HG03280 (cell line): Measurements from ENCODE around the gene CMTM6.
A peak's percentile ranks its signal among the peaks of the same experiment; 100 is the strongest.
"Not testable (repeated sequence)": the region's sequence is repeated elsewhere in the genome, so short reads cannot be mapped to it uniquely, and the experiment has no call there.

Experiments
- ATAC-seq: cut with Tn5 transposase; IDR thresholded peaks from one replicate; pipeline ENCODE4 v1.9.1; 2021; ENCODE audit warnings: mild to moderate bottlenecking, moderate library complexity; ENCODE audit not compliant: unreplicated experiment

The CMTM6 gene, protein sequence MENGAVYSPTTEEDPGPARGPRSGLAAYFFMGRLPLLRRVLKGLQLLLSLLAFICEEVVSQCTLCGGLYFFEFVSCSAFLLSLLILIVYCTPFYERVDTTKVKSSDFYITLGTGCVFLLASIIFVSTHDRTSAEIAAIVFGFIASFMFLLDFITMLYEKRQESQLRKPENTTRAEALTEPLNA

DNA sequence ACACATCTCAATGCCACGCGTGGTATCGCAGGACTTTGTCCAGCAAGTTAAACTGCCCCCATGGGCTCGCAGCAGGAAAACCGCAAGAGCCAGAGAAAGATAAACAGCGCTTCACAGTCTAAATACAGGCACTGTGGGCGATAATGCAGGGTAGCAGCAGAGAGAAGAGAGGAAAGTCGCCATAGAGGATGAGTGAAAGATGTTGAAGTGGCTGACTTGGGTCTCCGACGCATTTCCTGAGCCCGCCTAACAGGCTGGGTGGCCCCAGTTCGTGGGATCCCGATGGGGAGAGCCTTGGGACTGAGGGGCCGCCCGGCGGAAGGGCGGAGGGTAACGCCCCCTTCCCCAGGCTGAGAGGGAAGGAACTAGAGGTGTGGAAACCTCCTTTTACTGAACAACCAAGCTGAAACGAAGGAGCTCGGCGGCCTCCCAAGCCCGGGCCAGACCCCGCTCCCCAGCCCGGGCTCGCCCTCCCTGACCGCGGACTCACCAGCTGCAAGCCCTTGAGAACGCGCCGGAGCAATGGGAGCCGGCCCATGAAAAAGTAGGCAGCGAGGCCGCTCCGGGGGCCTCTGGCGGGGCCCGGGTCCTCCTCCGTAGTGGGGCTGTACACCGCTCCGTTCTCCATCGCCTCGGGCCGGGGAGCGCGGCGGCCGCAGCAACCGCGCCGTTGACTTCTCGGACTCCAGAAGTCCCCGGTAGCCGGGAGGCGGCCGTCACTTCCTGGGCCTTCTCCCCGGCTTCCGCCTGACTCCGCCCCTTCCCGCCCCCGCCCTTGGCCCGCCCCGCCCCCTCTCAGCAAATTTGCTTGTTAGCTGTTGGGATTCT lies at the start of gene CMTM6:
Gene CMTM6 (minus strand): TSS at position 735 of the 828 bp plus-strand sequence. CDS start 107 bp downstream, at position 628.
- peak; percentile 77 for ATAC-seq

DNA sequence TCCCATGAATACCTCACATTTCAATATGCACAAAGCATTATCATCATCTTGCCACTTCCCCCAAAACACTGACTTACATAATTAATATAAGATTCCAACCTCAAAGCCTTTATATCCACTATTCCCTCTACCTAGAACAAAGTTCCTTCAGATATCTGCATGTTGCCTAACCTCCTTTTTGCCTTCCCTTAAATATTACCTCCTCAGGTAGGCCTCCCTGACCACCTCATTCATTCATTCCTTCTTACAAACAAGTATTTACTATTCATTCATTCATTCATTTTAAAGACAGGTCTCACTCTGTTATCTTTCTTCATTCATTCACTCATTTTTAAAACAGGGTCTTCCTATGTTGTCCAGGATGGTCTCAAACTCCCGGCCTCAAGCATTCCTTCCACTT lies 49.4 kb upstream of the CMTM6 start:
- no peak for ATAC-seq

DNA sequence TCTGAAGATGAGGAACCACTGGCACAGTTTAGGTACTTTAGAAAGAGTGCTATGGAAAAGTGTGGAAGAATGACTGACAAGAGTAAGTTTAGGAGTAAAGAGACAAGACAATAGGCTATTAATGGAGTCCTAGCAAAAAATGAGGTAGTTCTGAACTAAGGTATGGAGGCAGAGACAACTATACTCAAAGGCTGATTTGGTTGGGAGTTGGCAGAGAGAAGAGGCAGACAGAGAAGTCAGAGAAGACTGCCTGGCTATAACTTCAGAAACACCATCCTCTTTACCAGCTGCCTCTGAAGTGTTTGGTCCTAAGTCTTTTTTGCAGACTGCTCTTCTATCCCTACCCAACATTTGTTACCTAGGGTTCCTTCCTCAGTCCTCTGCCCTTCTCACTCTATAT lies 48.8 kb upstream of the CMTM6 start:
- ATAC-seq, result no peak

DNA sequence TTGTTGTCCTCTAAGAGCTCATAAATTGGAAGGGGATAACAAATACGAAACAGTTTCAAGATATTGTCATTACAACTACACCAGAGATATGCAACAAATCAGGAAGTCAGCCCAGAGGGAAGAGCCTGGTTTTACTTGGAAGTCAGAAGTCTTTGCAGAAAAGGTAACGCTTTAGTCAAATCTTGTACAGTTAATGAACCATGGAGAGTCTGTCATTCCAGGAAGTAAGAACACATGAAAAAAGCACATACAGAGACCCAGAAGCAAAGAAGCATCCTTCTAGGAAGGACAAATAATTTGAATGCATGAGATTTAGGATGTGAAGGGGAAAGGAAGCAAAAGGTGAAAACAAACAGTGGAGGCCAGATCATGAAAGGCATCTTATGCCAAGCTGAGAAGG lies 48.4 kb upstream of the CMTM6 start:
- ATAC-seq, result no peak

DNA sequence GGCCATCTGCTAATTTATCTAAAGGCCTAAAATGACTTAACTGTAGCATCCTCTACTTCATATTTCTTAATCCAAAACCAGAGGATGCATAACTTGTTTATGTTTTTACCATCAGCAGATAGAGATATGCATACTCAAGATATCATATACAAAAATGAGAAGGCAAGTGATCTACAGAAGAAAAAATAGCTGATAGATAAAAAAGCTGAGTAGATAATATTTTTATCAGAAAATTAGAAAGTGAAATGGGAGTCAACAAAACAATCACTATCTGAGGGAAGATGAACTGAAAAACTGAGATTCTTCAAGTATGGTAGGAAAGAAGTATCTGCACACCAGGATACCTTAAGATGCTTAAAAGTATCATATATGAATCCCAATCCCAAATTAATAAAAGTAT lies 42.7 kb upstream of the CMTM6 start:
- ATAC-seq, result no peak

DNA sequence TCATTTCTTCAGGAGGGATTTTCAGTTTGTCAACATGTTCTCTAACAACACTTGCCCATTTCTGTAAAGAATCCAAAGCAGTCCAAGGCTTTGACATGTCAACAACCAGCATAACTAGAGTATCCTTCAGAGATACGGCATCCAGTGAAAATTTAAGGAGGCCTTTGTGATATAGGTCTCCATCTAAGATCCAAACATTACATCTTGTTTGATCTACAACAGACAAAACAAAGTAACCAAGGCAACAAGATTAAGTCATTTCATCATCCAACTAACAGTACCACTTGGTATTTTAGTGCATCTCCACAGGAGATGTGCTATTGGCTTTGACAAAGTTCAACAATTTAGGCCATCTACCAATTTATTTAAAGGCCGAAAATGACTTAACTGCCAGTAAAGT lies 42.2 kb upstream of the CMTM6 start:
- ATAC-seq, result no peak

DNA sequence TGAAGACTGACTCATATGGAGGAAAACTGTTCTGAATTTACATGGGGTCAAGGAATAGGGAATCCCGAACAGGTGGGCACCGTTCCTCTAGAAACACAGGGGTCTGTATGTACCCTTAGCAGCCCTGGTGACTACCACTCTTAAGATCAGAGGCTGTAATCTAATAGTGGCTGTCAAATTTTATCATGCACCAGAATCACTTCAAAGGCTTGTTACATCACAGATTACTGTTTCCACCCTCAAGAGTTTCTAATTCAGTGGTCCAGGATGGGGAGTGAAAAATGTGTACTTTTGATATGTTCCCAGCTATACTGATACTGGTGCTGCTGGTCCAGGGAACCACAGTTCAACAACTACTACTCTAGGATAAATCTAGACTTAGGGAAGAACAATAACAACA lies 40.2 kb upstream of the CMTM6 start:
- no peak for ATAC-seq

DNA sequence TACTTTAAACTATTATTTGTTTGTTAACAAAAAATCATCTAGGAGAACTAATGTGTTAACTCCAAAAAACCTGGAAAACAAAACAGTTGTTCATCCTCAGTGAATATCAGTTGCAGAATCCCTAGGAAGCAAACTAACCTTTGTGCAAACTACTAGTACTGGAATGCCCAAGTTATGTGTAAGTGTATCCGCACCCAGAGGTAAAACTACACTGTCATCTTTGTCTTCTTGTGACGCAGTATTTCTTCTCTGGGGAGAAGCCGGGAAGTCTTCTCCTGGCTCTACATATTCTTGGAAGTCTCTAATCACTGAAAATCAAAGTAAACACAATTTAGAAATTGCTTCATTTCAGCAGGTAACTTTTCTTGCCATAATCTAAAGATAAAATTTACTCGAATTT lies 38.2 kb upstream of the CMTM6 start:
- no peak for ATAC-seq

DNA sequence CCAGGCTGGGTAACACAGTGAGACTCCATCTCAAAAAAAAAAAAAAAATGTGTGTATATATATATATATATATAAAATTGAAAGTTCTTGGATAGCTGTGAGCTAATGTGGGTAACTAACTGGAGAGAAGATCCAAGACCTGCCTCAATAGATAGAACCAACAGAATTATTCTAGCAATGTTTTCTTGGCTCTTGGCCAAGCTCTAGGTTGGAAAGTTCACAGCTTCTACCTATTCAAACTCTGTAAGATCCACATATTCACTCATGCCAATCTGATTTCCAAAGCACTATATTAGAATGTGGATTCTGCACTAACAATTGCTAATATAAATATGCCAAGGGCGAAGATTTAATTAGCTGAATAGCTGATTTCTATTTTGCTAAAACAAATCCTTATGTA lies 29.8 kb upstream of the CMTM6 start:
- no peak for ATAC-seq

DNA sequence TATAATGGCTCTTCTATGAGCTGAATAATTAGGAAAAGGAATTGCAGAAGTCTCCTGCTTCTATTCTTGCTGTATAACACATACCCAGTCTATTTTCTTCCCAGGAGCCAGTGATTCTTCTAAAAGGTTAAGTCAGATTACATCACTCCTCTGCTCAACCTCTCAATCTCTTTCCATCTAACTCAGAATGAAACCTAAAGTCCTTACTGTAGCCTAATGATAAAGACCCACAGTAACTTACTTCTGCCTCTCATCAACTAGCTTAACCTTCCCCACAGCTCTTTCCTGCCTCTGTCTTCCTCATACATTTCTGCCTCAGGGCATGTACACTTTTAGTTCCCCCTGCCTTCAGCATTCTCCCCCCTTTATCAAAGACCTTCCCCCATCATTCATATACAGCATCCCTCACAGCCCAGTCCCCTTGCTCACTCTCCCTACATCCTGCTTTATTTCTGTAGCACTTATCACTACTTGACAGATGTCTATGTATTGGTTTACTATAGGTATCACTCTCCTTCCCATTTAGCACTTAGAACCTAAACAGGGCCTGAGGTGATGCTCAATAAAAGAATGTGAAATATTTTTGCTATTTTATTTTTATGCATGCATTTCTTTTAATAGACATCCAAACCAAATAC lies 28.5 kb upstream of the CMTM6 start:
- no peak for ATAC-seq

DNA sequence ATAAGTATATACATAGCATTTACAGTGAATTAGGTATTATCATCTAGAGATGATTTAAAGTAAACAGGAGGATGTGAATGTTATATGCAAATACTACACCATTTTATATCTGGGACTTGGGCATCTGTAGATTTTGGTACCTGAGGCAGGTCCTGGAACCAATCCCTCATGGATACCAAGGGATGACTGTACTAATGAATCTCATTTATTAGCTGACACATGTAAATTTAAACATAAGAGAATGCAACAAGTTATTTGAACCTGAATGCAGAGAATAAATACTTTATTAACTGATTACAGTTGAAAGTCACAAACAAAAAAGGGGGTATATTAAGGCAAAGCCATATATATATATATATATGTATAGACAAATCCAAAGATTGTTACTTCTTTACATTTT lies 23.1 kb upstream of the CMTM6 start:
- no peak for ATAC-seq

DNA sequence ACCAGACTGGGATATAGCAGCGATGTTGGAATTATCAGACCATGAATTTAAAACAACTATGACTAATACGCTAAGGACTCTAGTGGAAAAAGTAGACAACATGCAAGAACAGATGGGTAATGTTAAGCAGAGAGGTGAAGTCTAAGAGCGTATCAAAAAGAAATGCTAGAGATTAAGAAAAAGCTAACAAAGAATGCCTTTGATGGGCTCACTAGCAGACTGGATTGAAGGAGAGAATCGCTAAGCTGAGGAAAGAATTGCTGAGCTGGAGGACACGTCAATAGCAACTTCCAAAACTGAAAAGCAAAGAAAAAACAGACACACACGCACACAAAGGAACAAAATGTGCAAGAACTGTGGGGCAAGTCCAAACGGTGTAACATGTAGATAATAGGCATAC lies 20.0 kb upstream of the CMTM6 start:
- no peak for ATAC-seq

DNA sequence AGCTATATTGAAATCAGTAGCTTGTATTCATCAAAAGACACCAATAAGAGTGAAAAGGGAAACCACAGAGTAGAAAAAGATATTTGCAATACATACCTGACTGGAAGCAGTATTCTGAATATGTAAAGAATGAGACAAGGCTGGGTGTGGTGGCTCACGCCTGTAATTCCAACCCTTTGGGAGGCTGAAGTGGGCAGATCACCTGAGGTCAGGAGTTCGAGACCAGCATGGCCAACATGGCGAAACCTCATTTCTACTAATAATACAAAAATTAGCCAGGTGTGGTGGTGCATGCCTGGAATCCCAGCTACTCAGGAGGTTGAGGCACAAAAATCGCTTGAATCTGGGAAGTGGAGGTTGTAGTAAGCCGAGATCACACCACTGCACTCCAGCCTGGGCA lies 16.3 kb upstream of the CMTM6 start:
- ATAC-seq, result not testable (repeated sequence)

DNA sequence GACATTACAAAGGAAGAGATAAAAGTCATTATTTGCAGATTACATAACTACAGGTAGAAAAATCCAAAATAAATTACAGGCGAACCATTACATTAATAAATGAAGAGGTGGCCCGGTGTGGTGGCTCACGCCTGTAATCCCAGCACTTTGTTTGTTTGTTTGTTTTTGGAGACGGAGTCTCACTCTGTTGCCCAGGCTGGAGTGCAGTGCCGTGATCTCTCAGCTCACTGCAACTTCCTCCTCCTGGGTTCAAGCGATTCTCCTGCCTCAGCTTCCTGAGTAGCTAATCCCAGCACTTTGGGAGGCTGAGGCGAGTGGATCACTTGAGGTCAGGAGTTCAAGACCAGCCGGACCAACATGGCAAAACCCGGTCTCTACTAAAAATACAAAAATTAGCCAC lies 14.1 kb upstream of the CMTM6 start:
- ATAC-seq, result peak; percentile 20

DNA sequence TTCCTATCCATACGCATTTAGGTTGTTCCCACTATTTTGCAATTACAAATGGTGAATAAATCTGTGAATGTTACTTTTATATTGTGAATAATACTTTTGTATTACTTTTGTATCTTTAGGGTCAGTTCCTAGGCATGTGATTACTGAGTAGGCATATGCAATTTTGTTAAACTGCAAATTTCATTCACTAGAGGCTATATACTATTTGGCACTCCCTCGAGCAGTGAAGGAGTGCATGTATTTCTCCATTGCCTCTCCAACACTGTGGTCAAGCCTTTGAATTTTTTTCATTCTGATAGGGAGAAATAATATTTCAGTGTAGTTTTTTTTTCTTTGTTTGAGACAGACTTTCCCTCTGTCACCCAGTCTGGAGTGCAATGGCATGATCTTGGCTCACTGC lies 8.4 kb upstream of the CMTM6 start:
- ATAC-seq, result no peak

DNA sequence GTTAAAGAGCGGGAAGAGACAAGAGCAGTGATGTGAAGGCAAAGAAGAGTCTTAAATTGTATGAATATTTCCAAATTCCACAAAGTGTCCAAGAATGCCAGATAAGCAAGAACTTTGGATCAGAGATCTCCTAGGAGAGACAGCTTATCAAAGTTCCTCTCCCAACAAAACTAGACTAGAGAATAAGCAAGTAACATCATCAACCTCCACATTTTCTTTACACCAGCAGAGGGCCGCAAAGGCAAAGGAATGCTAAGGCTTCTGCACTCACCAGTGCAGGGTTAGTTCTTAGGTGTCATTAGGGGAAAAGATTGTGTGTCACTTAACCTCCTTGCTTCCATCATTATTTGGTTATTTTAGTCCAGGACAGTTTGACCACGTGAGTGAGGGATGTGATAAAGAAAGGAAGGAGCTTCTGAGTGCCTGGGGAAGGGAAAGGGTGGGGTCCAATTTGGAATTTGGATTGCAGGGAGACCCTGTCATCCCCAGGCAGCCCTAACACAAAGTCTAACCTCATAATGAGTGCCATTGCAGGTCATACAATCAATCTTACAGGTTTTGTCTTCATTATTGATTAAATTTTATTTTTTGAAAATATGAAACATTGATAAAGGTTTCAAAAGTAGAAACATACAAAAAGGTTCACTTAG lies 7.5 kb upstream of the CMTM6 start:
- peak; percentile 88 for ATAC-seq

DNA sequence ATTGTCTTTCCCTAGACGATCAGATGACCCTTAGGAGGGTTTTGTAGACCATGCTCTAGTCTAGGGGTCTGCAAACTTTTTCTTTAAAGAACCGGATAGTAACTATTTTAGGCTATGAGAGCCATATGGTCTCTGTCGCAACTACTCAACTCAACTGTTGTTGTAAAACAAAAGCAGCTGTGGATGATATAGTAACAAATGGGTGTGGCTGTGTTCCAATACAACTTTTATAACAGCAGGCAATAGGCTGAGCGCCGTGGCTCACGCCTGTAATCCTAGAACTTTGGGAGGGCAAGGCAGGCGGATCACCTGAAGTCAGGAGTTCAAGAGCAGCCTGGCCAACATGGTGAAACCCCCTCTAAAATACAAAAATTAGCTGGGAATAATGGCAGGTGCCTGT lies 6.1 kb upstream of the CMTM6 start:
- ATAC-seq, result no peak

DNA sequence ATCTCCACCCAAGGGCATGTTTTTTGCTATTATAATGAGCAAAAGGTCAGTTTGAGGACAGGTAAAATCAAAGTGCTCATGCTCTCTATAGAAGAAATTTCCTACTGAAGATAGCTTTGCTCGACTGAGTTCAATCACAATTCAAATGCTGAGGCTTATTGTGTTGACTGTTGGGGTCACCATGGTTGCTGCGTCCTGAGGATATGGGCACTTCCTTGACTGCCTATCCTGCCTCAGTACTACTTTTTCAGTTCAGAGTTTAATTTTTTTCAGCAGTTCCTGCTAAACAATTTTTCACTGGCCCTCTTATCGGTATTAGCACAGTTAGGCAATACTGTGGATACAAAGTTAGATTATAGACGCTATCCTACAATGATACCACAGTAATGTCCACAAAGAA lies 3.8 kb upstream of the CMTM6 start:
- ATAC-seq, result no peak

DNA sequence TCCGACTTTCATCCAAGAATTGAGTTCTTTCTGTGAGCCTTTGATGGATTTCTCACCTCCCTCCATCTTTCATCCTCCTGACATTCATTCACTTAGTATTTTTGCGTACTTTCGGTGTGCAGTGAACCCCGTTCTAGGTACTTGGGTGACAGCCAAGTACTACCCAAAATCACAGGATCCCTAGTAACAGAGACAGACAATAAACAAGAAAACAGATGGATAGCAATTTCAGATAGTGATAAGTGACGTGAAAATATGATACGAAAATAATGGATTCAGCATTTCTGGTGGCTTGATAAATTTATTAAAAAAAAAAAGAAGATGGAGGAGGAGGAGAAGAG lies 264 bp upstream of the CMTM6 start:
- no peak for ATAC-seq

DNA sequence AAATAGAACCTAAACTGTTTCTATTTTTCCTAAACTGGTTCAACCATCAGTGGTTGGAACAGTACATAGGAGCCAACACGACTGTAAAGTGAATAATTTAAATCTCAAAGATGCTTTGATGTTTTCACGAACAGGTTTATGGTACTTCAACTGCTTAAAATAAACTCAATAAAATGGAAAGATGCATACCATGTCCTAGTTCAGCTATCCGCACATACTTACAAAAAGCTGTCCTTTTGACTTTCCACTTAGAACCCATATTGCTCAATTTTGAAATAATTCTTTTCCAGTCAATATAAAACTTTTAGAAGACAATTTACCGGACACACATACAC lies 902 bp downstream of the CMTM6 start:
- no peak for ATAC-seq

DNA sequence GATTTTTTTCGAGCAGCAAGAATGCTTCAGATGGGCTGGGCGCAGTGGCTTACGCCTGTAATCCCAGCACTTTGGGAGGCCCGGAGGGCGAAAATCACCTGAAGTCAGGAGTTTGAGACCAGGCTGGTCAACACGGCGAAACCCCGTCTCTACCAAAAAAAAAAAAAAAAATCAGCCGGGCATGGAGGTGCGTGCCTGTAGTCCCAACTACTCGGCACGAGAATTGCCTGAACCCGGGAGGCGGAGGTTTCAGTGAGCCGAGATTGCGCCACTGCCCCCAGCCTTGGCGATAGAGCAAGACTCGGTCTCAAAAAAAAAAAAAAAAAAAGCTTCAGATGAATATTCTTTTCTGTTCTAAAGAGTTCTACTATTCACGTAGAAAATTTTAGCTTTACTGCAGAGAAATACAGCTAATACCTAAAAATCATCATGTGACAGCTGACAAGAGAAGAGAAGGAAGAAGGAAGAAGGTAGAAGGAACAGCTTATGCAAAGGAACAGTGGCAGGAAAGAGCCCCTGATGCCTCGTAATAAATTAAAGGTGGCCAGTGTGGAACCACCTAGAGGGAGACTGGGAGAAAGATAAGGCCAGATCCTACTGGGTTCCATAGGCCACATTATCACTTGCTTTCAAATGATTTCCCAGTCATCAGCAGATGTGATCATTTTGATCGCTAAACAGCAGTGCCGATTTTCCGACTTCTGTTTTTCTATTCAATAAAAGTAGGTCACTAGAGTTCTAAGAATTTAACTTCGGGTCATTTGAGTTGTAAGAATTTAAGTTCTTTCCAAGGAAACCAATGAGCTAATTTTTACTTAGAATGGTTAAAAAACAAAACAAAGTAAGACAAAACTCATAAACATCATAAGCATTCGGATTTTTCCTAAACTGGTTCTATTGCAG lies 1.5 kb downstream of the CMTM6 start:
- ATAC-seq, result no peak
